K562 (cell line): ENCODE data around the gene CRAT. TPM values are rescaled to one million over a fixed set of nuclear protein-coding genes. Genes with fewer than 3 reads are reported as not detected.
A peak's percentile ranks its signal among the peaks of the same experiment; 100 is the strongest.

ENCODE experiments used
- RBM15 ChIP-seq: fragments of 200-400 bp; formaldehyde crosslinking; IDR thresholded peaks from 2 replicates; pipeline ENCODE4 v1.6.1; 2018; ENCODE audit warnings: mild to moderate bottlenecking, low read length, moderate library complexity; ENCODE audit not compliant: insufficient read depth
- STAT5A ChIP-seq: IDR thresholded peaks from 2 replicates; pipeline ENCODE4 v1.6.1; 2012; ENCODE audit warnings: low read length, inconsistent platforms, borderline replicate concordance
- TCF7L2 ChIP-seq: fragments of 150-350 bp; IDR thresholded peaks from 2 replicates; pipeline ENCODE4 v1.6.1; 2016; ENCODE audit warnings: low read depth, mild to moderate bottlenecking, low read length, moderate library complexity
- UBTF ChIP-seq, 2 experiments: IDR thresholded peaks; 2 replicates each; pipeline ENCODE4 v1.6.1; 2012; ENCODE audit warnings: improper control_type of control experiment in 2 of 2, low read depth in 2 of 2, low read length in 2 of 2, borderline replicate concordance in 1 of 2
- ZNF197 ChIP-seq: fragments of 200-800 bp; sonication (Bioruptor generic); IDR thresholded peaks from 2 replicates; pipeline ENCODE4 v1.6.1; 2016; ENCODE audit warnings: low read depth, missing genetic modification characterization, missing compliant biosample characterization
- polyA plus RNA-seq, 8 experiments: library from polyadenylated mRNA; depleted of rRNA in 4 of 8; stranded (reverse) in 5 of 8; unstranded in 3 of 8; fragments of >200 nt; fragmentation: Nextera tagmentation in 2 of 8; fragmentation: Illumina TruSeq in 1 of 8; extraction: Ambion mirVana in 2 of 8; extraction: Trizol in 1 of 8; gene quantifications; 2 replicates each; pipeline versions ENCODE4 v1.2.1 to v1.2.3, GENCODE V29; 2011 to 2014; ENCODE audit warnings: inconsistent platforms in 1 of 8, missing spikeins in 1 of 8
- total RNA-seq, 7 experiments: library from RNA; depleted of rRNA in 6 of 7; stranded (reverse); fragments of >200 nt in 6 of 7; fragmentation: Illumina TruSeq in 2 of 7; extraction: Trizol in 2 of 7; gene quantifications; 2 replicates each; pipeline versions ENCODE4 v1.2.1 to v1.2.3, GENCODE V29; 2011 to 2021; ENCODE audit warnings: low replicate concordance in 1 of 7
- TF ChIP-seq, protein P1 (sequence below): fragments of 200-800 bp; sonication (Bioruptor generic); IDR thresholded peaks from 2 replicates; pipeline ENCODE4 v1.6.1; 2016; ENCODE audit warnings: missing genetic modification characterization, missing compliant biosample characterization

Gene CRAT
- total and polyA plus RNA-seq, 9 of the 15 experiments (the other 6 are each of a cell fraction or from before 2014, with no cell fraction given): 0.20 to 13.8 (median 5.4) TPM

DNA sequence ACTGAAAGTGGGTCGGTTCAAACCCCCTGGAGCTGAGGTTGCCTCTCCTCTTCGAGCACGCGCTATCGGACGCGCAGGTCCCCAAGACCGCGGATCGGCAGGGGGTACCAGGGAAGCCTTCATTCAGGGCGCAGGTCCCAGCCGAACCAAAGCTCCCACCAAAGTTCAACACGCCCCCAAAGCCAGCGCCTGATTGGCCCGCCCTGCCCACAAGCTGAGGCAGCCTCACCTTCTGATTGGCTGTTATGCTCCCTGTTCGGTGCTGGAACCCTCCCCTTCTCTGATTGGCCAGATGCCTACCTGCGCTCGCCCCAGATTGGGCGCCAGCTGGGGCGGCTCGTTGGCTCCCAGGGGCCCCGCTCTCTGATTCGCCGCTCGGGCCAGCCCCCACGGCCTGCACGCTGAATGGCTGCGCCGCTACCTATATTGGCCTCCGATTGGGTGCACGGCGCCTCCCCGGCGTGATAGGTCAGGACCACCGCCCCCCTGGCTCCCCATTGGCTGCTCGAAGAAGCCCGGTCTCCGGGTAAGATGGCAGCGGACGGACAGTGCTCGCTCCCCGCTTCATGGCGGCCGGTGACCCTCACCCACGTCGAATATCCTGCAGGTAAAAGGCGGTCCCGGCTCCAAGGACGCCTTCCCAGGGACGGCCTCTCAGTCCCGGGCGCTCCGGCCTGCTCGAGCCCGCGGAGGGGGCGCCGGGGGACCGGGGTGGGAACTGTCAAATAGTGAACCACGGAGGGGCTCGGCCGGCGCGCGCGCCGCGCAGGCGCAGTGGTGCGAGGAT lies 29.8 kb downstream of the CRAT start, which contains the start of gene DOLPP1 (continued):
- no peak for TF ChIP-seq UBTF (IDR thresholded peaks at IDR 0.05; ENCODE audit: borderline replicate concordance in 1 of 2, low read depth in 2 of 2, low read length in 2 of 2)
- TF ChIP-seq TCF7L2: no peak
- TF ChIP-seq STAT5A: no peak
- TF ChIP-seq RBM15: no peak
- TF ChIP-seq, protein P1, sequence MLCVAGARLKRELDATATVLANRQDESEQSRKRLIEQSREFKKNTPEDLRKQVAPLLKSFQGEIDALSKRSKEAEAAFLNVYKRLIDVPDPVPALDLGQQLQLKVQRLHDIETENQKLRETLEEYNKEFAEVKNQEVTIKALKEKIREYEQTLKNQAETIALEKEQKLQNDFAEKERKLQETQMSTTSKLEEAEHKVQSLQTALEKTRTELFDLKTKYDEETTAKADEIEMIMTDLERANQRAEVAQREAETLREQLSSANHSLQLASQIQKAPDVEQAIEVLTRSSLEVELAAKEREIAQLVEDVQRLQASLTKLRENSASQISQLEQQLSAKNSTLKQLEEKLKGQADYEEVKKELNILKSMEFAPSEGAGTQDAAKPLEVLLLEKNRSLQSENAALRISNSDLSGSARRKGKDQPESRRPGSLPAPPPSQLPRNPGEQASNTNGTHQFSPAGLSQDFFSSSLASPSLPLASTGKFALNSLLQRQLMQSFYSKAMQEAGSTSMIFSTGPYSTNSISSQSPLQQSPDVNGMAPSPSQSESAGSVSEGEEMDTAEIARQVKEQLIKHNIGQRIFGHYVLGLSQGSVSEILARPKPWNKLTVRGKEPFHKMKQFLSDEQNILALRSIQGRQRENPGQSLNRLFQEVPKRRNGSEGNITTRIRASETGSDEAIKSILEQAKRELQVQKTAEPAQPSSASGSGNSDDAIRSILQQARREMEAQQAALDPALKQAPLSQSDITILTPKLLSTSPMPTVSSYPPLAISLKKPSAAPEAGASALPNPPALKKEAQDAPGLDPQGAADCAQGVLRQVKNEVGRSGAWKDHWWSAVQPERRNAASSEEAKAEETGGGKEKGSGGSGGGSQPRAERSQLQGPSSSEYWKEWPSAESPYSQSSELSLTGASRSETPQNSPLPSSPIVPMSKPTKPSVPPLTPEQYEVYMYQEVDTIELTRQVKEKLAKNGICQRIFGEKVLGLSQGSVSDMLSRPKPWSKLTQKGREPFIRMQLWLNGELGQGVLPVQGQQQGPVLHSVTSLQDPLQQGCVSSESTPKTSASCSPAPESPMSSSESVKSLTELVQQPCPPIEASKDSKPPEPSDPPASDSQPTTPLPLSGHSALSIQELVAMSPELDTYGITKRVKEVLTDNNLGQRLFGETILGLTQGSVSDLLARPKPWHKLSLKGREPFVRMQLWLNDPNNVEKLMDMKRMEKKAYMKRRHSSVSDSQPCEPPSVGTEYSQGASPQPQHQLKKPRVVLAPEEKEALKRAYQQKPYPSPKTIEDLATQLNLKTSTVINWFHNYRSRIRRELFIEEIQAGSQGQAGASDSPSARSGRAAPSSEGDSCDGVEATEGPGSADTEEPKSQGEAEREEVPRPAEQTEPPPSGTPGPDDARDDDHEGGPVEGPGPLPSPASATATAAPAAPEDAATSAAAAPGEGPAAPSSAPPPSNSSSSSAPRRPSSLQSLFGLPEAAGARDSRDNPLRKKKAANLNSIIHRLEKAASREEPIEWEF (CRISPR knock-in tag): peak; percentile 99
- TF ChIP-seq ZNF197 (CRISPR knock-in tag): peak; percentile 91
